HCT116 (cell line): Measurements from ENCODE around the gene KCNH3. TPM values are rescaled to one million over a fixed set of nuclear protein-coding genes. Genes with fewer than 3 reads are reported as not detected.
"Not testable (repeated sequence)": the region's sequence is repeated elsewhere in the genome, so short reads cannot be mapped to it uniquely, and the experiment has no call there.

Source experiments
- ATAC-seq: fragments of 200-7000 bp; cut with Tn5 transposase; 2 replicates; pipeline ENCODE4 v1.9.1; 2020; ENCODE audit warnings: mild to moderate bottlenecking, moderate library complexity
- BruUV-seq: library from RNA; stranded (reverse); fragments of 400-500 nt; replicated peaks from 2 replicates; lab custom pipeline; 2021; lab: Mats Ljungman, UMichigan
- CTCF ChIA-PET: fragments of 300-600 bp; sonication (Branson Sonifier 250); formaldehyde crosslinking; loops from one replicate; lab custom pipeline; 2021; ENCODE audit warnings: antibody characterized with exemption; lab: Charles Lee
- POLR2A ChIA-PET: fragments of 300-600, 350-600 bp; sonication (Branson Sonifier 250); formaldehyde crosslinking; loops from one replicate; lab custom pipeline; 2021; ENCODE audit warnings: antibody characterized with exemption; lab: Charles Lee
- RAD21 ChIA-PET, 2 experiments: fragments of 300-600 bp; sonication (Branson Sonifier 250); formaldehyde crosslinking; loops; one replicate each; lab custom pipeline; 2023; ENCODE audit warnings: low total read pairs in 2 of 2; ENCODE audit not compliant: uncharacterized antibody in 2 of 2, unreplicated experiment in 2 of 2, low non-redundant PET in 1 of 2; lab: Charles Lee
- DNase-seq: peaks from one replicate; pipeline ENCODE4 v3.0.0-alpha.2; 2010; ENCODE audit warnings: low read depth, low spot score
- H2AFZ ChIP-seq: fragments of 200-600 bp; shearing (Covaris generic), sonication (generic); 2 replicates; pipeline ENCODE4 v1.6.1; 2017; ENCODE audit warnings: low read depth, mixed run types, mixed read lengths, antibody characterized with exemption, low read length; ENCODE audit not compliant: poor library complexity, severe bottlenecking
- H3K27ac ChIP-seq: 2 replicates; pipeline ENCODE4 v1.5.1; 2012; ENCODE audit warnings: low read depth, low read length
- H3K27me3 ChIP-seq: fragments of 200-600 bp; sonication (generic); 2 replicates; pipeline ENCODE4 v1.6.1; 2016; ENCODE audit warnings: mixed run types, low read length, mixed read lengths; ENCODE audit not compliant: insufficient read depth
- H3K36me3 ChIP-seq, 2 experiments: fragments of 200-500 bp in 1 of 2; fragments of 200-600 bp in 1 of 2; sonication (Bioruptor generic) in 1 of 2; sonication (generic) in 1 of 2; 2 replicates each; pipeline versions ENCODE4 v1.5.1 to v1.6.1; 2014 to 2016; ENCODE audit warnings: low read length in 2 of 2, inconsistent platforms in 1 of 2, mixed read lengths in 1 of 2, mixed run types in 1 of 2; ENCODE audit not compliant: insufficient read depth in 2 of 2, control insufficient read depth in 1 of 2
- H3K4me1 ChIP-seq, 2 experiments: fragments of 200-600 bp in 1 of 2; sonication (generic) in 1 of 2; 2 replicates each; pipeline versions ENCODE4 v1.5.1 to v1.6.1; 2012 to 2017; ENCODE audit warnings: low read length in 2 of 2, inconsistent platforms in 1 of 2, mild to moderate bottlenecking in 1 of 2, mixed read lengths in 1 of 2, mixed run types in 1 of 2, moderate library complexity in 1 of 2; ENCODE audit not compliant: insufficient read depth in 2 of 2, control insufficient read depth in 1 of 2
- H3K4me2 ChIP-seq: fragments of 200-600 bp; sonication (generic); 2 replicates; pipeline ENCODE4 v1.6.1; 2017; ENCODE audit warnings: mixed run types, low read length, mixed read lengths
- H3K4me3 ChIP-seq, 2 experiments: fragments of 200-600 bp in 1 of 2; sonication (generic) in 1 of 2; replicated peaks in 1 of 2; 2 replicates each; pipeline ENCODE4 v1.5.1; 2011 to 2016; ENCODE audit warnings: low read length in 2 of 2, control low read depth in 1 of 2, low read depth in 1 of 2, mild to moderate bottlenecking in 1 of 2, mixed read lengths in 1 of 2, mixed run types in 1 of 2
- H3K79me2 ChIP-seq: fragments of 200-600 bp; sonication (generic); 2 replicates; pipeline ENCODE4 v1.6.1; 2017; ENCODE audit warnings: mild to moderate bottlenecking, mixed run types, low read length, moderate library complexity, mixed read lengths; ENCODE audit not compliant: insufficient read depth
- H3K9ac ChIP-seq: fragments of 200-600 bp; sonication (generic); 2 replicates; pipeline ENCODE4 v1.6.1; 2016; ENCODE audit warnings: low read length, mixed read lengths
- H3K9me2 ChIP-seq: fragments of 200-600 bp; sonication (generic), shearing (Covaris generic); 2 replicates; pipeline ENCODE4 v1.6.1; 2017; ENCODE audit warnings: mixed run types, mild to moderate bottlenecking, moderate library complexity; ENCODE audit not compliant: insufficient read depth
- H3K9me3 ChIP-seq, 2 experiments: fragments of 200-500 bp in 1 of 2; fragments of 200-600 bp in 1 of 2; sonication (Bioruptor generic) in 1 of 2; sonication (generic) in 1 of 2; 2 replicates each; pipeline ENCODE4 v1.6.1; 2014 to 2017; ENCODE audit warnings: low read length in 2 of 2, mixed read lengths in 2 of 2, inconsistent platforms in 1 of 2, low read depth in 1 of 2, mild to moderate bottlenecking in 1 of 2, mixed run types in 1 of 2, moderate library complexity in 1 of 2; ENCODE audit not compliant: control insufficient read depth in 1 of 2, insufficient read depth in 1 of 2
- H4K20me1 ChIP-seq: fragments of 200-600 bp; sonication (generic), shearing (Covaris generic); 2 replicates; pipeline ENCODE4 v1.6.1; 2017; ENCODE audit warnings: mixed run types, mild to moderate bottlenecking, moderate library complexity; ENCODE audit not compliant: insufficient read depth
- ATF3 ChIP-seq: IDR thresholded peaks from 2 replicates; pipeline ENCODE4 v1.6.1; 2012
- EZH2 ChIP-seq: fragments of 200-600 bp; sonication (generic); IDR thresholded peaks from 2 replicates; pipeline ENCODE4 v1.6.1; 2017; ENCODE audit warnings: antibody characterized with exemption, mixed run types
- EZH2phosphoT487 ChIP-seq: fragments of 200-600 bp; IDR thresholded peaks from 2 replicates; pipeline ENCODE4 v1.6.1; 2018; ENCODE audit warnings: antibody characterized with exemption, borderline replicate concordance
- FOSL1 ChIP-seq: IDR thresholded peaks from 2 replicates; pipeline ENCODE4 v1.6.1; 2012; ENCODE audit warnings: low read depth
- MAX ChIP-seq: IDR thresholded peaks from 2 replicates; pipeline ENCODE4 v1.6.1; 2012
- RAD21 ChIP-seq: IDR thresholded peaks from 2 replicates; pipeline ENCODE4 v1.6.1; 2012; ENCODE audit warnings: low read depth, mild to moderate bottlenecking
- SP1 ChIP-seq: IDR thresholded peaks from 2 replicates; pipeline ENCODE4 v1.6.1; 2012; ENCODE audit warnings: low read depth
- ZBTB33 ChIP-seq: IDR thresholded peaks from 2 replicates; pipeline ENCODE4 v1.6.1; 2011; ENCODE audit warnings: mild to moderate bottlenecking, low read length, moderate library complexity; ENCODE audit not compliant: insufficient replicate concordance; ENCODE audit errors: extremely low read depth
- ZNF274 ChIP-seq: fragments of 200-500 bp; sonication (Bioruptor generic); IDR thresholded peaks from 2 replicates; pipeline ENCODE4 v1.6.1; 2014; ENCODE audit warnings: mild to moderate bottlenecking, low read depth, low read length, inconsistent platforms
- intact Hi-C: fragments of 100-400 bp; cut with micrococcal nuclease; formaldehyde crosslinking; loops from 2 replicates; pipeline ENCODE4 v1.10.0; 2022
- total RNA-seq: library from RNA; stranded (reverse); gene quantifications from one replicate; pipeline ENCODE4 v1.2.1, GENCODE V29; 2021; ENCODE audit not compliant: unreplicated experiment
- TF ChIP-seq, protein P1 (sequence below), 3 experiments: fragments of 200-600 bp in 1 of 3; sonication (generic) in 1 of 3; IDR thresholded peaks in 2 of 3; conservative IDR thresholded peaks in 1 of 3; 2 replicates each; pipeline ENCODE4 v1.5.1; 2012 to 2017; ENCODE audit warnings: low read depth in 2 of 3, low read length in 2 of 3, antibody characterized with exemption in 1 of 3, borderline replicate concordance in 1 of 3, control low read depth in 1 of 3, mild to moderate bottlenecking in 1 of 3, mixed read lengths in 1 of 3, mixed run types in 1 of 3, moderate library complexity in 1 of 3; ENCODE audit not compliant: insufficient read depth in 1 of 3

The KCNH3 gene
- total RNA-seq, 1 experiment from 2014 or later = 35.3 TPM

DNA sequence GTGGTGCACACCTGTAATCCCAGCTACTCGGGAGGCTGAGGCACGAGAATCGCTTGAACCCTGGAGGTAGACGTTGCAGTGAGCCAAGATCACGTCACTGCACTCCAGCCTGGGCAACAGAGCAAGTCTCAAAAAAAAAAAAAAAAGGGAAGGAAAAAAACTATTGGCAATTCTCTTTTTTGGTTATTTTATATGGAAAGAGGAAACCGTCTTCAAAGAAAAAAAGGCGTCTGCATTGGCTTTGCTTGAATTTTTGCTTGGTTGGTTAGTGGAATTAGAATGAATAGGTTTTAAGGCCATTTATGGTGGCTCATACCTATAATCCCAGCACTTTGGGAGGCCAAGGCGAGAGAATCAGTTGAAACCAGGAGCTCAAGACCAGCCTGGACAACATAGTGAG is 29.1 kb upstream of the KCNH3 start:
- H3K4me1 ChIP-seq = peaks cover 91 to 100% of the 10 kb centered on the region in 2 experiments
- H3K27ac ChIP-seq = peak overlapping the region; percentile 95
- H3K9me3 ChIP-seq, BruUV-seq, H3K36me3 ChIP-seq, H3K9me2 ChIP-seq, intact Hi-C loops, ATAC-seq, H3K4me3 ChIP-seq, H3K27me3 ChIP-seq, H4K20me1 ChIP-seq, H2AFZ ChIP-seq, DNase-seq: not testable (repeated sequence)
- peak overlapping the region; percentile 44; the same call in 1 of the 2 replicates for H3K9ac ChIP-seq
- ChIA-PET CTCF (interaction anchor here (8.4 kb wide), 1 partner anchor 150 kb away, joined by 261 read pairs; no protein-coding TSS in a partner anchor), POLR2A (interaction anchor here (1.1 to 2.9 kb wide), 5 partner anchors 19 to 187 kb away, joined by 3 to 14 read pairs (median 4); partner anchors contain the start of genes SPATS2 and TROAP), RAD21 (interaction anchor here (0.7 to 1.2 kb wide), 2 partner anchors 90 to 151 kb away, joined by 3 read pairs; no protein-coding TSS in a partner anchor)
- H3K4me2 ChIP-seq = peak overlapping the region; percentile 61
- H3K79me2 ChIP-seq = peaks cover 13% of the 10 kb centered on the region; the same call in 1 of the 2 replicates

DNA sequence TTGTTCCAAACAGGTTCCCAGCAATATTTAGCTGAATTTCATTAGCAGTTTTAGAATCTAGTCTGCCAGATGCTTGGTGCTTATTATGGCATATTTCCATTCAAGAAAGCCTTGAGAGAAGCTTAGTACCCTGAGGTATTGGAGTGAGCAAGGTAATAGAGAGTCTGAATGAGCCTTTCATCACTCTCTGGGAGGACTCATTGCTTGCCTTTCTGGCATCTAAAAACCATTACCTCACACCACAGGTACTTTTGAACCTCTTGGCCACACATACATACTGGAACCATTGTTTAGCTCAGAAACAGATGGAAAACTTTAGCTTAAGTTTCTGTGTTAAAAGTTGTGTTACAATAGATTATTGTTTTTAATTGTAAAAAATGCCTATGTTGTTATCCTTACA is 27.4 kb upstream of the KCNH3 start:
- H3K4me2 ChIP-seq = peak overlapping the region; percentile 61
- ChIA-PET RAD21 (interaction anchor here in 1 of 2 experiments (1.3 kb wide), 1 partner anchor 145 kb away, joined by 5 read pairs; no protein-coding TSS in a partner anchor), CTCF (interaction anchor here (0.9 to 8.4 kb wide), 6 partner anchors 145 to 230 kb away, joined by 3 to 261 read pairs (median 4); partner anchors contain the start of genes SPATS2 and TMBIM6), POLR2A (interaction anchor here (0.7 to 3.7 kb wide), 5 partner anchors 8 to 153 kb away, joined by 3 to 23 read pairs (median 7); partner anchors contain the start of gene SPATS2)
- H4K20me1 ChIP-seq = no peaks in the 10 kb centered on the region
- no peak overlapping the region for H2AFZ ChIP-seq
- peaks cover 85 to 94% of the 10 kb centered on the region in 2 experiments for H3K4me1 ChIP-seq
- no peak overlapping the region for H3K4me3 ChIP-seq
- H3K9ac ChIP-seq = peak overlapping the region; percentile 44
- no TSS peak for BruUV-seq
- H3K36me3 ChIP-seq = peaks cover 0 to 1% of the 10 kb centered on the region in 2 experiments; a peak in 1 of 4 replicates
- H3K9me2 ChIP-seq = no peaks in the 10 kb centered on the region
- H3K27ac ChIP-seq = peak overlapping the region; percentile 95
- H3K9me3 ChIP-seq = no peaks in the 10 kb centered on the region
- intact Hi-C loops = no loop called here
- ATAC-seq = 0 out of 2 replicates have a peak, but pooled peaks have one; percentile 21
- peaks cover 13% of the 10 kb centered on the region; the same call in 1 of the 2 replicates for H3K79me2 ChIP-seq
- H3K27me3 ChIP-seq = no peaks in the 10 kb centered on the region
- TF ChIP-seq MAX (peak; percentile 29; the same call in 1 of the 2 replicates), SP1 (peak; percentile 14; the same call in 1 of the 2 replicates), EZH2phosphoT487 (no peak), EZH2 (no peak), RAD21 (no peak), ZNF274 (no peak), ATF3 (no peak), ZBTB33 (no peak), FOSL1 (no peak)
- TF ChIP-seq, protein P1, sequence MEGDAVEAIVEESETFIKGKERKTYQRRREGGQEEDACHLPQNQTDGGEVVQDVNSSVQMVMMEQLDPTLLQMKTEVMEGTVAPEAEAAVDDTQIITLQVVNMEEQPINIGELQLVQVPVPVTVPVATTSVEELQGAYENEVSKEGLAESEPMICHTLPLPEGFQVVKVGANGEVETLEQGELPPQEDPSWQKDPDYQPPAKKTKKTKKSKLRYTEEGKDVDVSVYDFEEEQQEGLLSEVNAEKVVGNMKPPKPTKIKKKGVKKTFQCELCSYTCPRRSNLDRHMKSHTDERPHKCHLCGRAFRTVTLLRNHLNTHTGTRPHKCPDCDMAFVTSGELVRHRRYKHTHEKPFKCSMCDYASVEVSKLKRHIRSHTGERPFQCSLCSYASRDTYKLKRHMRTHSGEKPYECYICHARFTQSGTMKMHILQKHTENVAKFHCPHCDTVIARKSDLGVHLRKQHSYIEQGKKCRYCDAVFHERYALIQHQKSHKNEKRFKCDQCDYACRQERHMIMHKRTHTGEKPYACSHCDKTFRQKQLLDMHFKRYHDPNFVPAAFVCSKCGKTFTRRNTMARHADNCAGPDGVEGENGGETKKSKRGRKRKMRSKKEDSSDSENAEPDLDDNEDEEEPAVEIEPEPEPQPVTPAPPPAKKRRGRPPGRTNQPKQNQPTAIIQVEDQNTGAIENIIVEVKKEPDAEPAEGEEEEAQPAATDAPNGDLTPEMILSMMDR (IDR thresholded peaks at IDR 0.05 in 2 of 3, conservative IDR thresholded peaks at IDR 0.05 in 1 of 3; ENCODE audit: borderline replicate concordance in 1 of 3, insufficient read depth in 1 of 3, low read depth in 2 of 3, low read length in 2 of 3) = no peak
- DNase-seq = no peak
